HG03354 (cell line): ENCODE data around the gene ACADVL.

ENCODE experiments used
- ATAC-seq: cut with Tn5 transposase; IDR thresholded peaks from one replicate; pipeline ENCODE4 v1.9.1; 2021; ENCODE audit warnings: mild to moderate bottlenecking; ENCODE audit not compliant: unreplicated experiment, poor library complexity, severe bottlenecking

The ACADVL gene

DNA sequence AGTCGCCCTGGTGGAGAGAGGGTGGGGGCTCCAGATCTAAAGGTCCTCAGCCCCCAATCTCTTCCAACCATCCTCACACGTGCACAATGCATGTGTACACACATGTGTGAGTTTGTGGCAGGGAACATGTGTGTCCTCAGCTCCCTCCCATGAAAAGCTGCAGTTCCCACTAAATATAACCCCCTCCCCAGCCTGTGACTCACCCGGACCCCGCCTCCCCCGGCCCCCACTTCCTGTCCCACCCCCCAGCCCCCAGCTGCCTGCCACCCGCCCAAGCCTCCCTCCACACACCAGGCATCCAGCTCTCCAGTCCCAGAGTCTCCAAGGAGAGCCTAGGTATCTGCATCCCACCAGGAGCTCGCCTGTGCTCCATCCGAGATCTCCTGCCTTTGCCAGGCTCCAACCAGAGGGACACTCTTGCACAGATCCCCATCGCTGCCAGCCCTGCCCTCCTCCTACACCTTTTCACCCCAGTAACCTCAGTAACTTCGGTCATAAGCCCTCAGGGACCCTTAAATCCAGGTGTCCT is 4.0 kb upstream of the ACADVL start:
- no peak for ATAC-seq

- no peak for ATAC-seq
These were observed 3.3 kb upstream of the ACADVL start for GRCh38 chr17:7216242-7217112.

DNA sequence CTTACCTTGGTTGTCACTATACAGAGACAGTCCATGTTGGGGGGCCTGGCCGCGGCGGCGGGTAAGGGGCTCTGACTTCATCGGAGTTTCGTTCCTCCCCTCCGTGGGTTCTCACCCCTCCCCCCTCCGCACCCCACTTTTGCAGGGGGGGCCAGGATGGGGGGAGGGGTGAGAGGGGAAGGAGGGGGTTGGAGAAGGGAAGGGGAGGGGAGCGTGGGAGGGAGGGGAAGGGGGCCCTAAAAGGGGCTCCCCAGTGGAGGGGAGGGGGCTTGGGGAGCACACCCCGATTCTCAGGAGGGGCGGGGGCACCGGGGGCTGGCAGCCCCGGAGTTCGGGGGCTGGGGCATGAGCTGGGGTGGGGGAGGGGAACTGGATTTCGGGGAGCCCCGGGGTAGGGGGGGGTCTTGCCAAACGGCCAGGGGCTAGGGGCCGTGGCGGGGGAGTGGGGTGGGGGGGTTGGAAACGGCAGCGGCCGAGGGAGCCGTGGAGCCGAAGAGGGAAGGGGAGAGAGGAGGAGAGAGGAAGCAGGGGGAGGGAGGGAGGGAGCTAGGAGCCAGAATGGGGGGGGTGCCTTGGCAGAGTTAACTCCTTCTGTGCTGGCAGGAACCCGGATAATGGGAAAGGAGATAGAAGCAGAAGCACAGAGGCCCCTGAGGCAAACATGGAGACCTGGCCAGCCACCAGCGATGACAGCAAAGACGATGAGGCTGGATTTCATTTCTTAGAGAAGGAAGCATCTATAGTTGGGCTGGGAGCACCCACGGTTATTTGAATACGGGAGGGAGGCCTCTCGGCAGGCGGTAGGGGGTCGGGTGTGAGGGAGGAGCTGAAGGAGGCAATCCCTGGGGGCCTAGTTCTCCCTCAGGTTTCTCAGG is 2.4 kb upstream of the ACADVL start:
- ATAC-seq, result no peak

DNA sequence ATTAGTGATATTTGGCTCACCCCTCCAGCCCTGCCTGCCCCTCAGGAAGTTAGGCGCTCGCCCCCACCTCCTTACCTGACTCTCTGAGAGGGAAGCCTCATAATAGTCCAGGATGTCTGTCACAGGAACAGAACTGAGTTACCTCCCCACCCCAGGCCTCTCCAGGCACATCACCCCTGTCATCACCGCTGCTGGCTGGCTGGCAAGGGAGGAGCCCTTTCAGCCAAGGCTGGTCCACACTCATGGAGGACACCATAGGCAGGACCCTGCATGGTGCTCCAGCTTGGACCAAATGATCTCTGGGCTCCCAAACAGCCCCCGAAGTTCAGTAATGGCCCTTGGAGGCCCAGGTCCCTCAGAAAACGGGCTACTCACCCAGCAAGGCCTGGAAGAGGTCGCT is 1.6 kb upstream of the ACADVL start:
- no peak for ATAC-seq

- no peak for ATAC-seq
These were observed 980 bp upstream of the ACADVL start for GRCh38 chr17:7218758-7219157.

GRCh38 chr17:7219229-7219811 is 418 bp upstream of the ACADVL start:
- ATAC-seq, result no peak

DNA sequence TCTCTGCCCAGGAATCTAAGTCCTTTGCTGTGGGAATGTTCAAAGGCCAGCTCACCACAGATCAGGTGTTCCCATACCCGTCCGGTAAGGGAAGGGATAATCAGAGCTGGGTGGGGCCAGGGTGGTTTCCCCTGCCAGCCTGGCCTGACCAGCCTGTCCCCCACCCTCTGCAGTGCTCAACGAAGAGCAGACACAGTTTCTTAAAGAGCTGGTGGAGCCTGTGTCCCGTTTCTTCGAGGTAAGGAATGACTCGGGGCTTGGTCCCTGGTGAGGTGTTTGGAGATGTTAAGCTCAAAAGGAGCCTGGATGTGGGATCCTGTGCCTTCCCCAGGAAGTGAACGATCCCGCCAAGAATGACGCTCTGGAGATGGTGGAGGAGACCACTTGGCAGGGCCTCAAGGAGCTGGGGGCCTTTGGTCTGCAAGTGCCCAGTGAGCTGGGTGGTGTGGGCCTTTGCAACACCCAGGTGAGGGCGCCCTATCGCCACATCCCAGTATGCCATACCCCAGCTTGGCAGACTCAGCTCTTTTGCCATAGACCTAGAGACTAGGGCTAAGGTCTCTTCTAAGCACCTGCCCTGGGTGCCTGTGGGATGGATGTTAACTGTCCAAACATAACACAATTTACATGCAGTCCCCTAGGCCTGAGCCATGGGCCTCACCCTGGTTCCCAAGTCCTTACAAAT is 997 bp downstream of the ACADVL start:
- ATAC-seq, result no peak

DNA sequence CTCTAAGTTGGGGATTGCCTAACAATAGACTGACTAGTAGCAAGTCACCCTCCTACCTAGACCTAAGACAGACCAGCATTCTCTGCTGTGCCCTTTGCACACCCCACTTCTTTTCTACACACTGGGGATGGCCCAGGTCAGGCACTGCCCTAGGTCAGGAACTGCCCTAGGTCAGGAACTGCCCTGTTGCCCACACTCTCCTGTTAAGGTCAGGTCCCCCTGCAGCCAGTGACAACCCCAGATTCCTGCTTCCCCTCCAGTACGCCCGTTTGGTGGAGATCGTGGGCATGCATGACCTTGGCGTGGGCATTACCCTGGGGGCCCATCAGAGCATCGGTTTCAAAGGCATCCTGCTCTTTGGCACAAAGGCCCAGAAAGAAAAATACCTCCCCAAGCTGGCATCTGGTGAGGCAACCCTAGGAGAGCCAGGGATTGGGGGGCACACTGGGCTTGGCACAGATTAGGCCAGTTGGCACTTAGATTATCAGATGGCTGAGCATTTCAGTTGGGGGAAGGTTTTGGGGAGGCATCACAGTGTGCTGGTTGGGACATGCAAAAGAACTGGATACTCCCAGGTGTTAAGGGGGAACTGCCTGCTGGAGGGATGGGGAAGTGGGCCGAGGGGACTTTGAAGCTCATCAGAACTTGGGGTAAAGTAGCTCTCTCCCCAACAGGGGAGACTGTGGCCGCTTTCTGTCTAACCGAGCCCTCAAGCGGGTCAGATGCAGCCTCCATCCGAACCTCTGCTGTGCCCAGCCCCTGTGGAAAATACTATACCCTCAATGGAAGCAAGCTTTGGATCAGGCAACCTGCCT is 1.7 kb downstream of the ACADVL start:
- ATAC-seq, result no peak

GRCh38 chr17:7222093-7222971 is 2.6 kb downstream of the ACADVL start:
- ATAC-seq, result no peak

GRCh38 chr17:7222972-7223292 is 3.2 kb downstream of the ACADVL start:
- ATAC-seq, result no peak

DNA sequence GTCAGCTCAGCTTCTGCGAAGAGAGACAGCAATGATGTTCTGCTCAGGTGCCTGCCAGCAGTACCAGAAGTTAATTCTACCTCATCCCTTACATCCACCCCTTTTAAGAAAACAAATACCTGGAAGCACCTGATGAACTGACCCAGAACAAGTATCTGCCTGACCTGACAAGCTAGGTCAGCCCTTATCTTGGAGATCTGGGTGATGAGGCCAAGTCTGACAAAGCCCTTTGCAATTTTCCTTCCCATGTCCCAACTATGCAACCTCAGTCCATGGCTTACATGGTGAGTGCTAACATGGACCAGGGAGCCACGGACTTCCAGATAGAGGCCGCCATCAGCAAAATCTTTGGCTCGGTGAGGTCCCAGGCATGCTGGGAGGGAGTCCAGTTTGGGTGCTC is 3.6 kb downstream of the ACADVL start:
- ATAC-seq, result no peak

DNA sequence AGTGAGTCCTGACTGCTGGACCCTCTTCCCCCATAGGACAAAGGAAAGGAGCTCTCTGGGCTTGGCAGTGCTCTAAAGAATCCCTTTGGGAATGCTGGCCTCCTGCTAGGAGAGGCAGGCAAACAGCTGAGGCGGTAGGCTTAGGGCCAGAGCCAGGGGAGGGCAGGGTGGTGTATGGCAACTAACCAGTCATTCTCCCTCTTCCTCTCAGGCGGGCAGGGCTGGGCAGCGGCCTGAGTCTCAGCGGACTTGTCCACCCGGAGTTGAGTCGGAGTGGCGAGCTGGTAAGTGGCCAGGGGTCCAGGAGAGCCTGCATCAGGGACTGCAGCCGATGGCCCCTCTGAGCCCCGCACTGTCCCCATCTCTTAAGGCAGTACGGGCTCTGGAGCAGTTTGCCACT is 4.4 kb downstream of the ACADVL start:
- no peak for ATAC-seq

- no peak for ATAC-seq
These were observed 4.9 kb downstream of the ACADVL start for GRCh38 chr17:7224661-7225111.

DNA sequence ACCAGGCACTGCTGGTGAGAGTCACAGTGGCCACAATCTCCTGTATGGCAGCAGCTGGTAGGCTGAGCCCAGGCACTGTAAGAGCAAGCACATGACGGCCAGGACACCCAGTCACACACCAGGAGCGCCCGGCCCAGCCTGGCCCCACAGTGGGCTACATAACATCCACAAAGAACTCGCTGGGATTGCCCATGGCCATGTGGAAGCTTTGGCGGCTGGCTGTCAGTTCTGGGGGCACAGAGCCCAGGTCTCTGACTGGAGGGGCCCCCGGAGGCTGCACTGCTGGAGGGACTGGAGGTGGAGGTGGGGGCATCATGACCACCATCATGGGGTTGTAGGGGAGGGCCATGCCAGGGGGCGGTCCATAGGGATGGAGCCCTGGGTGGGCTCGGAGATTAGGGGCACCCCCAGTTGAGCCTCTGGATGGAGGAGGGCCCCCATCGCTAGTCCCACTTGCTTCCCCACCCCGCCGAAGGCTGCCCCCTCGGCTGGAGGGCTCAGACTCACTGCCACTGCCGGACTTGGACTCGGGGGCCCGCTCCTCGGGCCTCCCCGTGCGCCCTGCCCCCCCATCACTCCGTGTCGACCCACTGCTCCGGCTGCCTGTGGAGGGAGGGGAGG is 6.1 kb downstream of the ACADVL start:
- ATAC-seq, result no peak

DNA sequence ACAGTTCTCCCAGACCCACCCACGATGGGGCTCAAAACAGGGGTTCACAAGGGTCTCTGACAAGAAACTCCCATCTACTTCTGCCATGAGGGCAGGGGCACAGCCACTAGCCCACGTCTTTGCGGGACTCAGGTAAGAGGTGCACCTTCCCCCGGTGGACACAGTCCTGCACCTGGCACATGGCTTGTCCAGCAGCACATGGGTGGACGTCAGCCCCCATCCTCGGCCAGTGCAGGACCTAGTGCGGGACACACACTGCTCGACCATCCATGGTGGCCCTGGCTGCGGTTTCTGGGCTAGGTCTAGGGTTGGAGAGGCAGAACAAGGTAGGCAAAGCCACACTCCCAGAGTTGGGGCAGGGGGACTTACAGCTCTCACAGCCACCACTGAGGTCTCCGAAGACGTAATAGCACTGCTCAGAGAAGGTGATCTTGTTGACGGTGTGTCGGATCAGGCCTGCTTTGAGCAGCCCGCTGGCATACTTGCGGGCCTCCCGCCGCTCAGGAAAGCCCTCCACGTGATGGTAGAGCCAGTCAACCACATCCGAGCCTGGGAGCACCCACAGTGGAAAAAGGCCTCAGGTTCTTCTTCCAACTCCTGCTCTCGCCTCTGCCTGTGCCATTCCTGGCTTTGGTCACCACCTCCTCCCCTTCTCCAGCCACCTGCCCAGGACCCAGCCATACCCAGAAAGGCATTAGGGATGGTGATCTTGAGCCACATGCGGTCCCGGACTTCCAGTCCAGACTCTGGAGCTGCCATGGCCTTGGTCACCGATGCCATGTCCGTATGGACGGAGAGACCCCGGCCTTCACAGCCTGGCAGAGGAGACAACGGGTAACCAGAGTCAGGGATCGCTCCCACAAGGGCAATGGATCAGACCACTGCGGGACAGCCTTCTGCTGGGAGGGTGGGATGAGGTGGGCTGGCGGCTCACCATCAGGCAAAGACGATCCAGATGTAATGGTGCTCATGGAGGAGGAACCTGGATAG is 7.3 kb downstream of the ACADVL start:
- no peak for ATAC-seq

GRCh38 chr17:7228920-7229319 is 9.2 kb downstream of the ACADVL start:
- ATAC-seq, result no peak

DNA sequence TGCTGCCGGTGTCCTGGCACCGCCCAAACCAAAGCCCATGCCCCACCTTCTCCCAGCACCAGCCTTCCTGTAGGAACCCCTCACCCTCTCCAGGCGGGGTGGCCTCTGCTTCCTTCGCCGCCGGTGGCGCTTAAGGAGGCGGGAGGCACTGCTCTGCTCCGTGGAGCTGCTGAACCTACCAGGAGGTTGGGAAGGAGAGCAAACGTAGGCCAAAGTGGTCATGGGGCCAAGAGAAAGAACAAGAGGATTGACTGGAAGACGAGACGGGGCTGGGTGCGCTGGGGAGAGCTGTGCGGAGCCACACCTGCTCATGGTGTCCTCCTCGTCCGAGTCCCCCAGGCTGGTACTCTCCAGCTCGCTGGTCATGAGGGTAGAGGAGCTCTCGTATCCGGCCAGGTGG is 9.8 kb downstream of the ACADVL start:
- ATAC-seq, result no peak
